Activated T-cell treated with anti-CD3 and anti-CD28 coated beads for 48 hours (primary cell): Measurements from ENCODE around the gene RIMBP2.

ENCODE experiments used
- DNase-seq: peaks from one replicate; pipeline ENCODE4 v3.0.0-alpha.2; 2020; ENCODE audit warnings: low read depth

RIMBP2 gene

DNA sequence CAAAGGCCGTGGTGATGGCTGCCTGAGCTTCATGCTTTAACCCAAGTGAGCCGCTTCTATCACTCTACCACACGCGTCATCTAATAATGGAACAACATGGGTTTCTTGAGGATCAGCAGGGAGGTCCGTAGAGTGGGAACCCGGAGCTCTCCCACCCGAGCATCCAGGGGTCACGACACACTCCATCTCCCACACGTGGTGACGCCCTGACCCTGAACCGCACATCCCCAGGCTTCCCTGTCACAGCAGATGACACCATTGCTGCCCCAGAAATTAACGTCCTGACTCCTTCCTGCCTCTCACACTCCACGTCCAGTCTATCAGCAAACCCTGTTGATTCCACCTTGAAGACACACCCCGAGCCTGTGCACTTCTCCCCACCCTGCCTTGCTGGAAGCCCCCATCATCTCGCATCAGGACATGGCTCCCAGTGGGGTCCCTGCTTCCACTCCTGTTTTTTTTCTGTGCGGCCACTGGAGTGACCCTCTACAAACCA is 215.2 kb downstream of the RIMBP2 start:
- DNase-seq = no peak

- no peak for DNase-seq
These were observed 216.6 kb downstream of the RIMBP2 start for GRCh38 chr12:130499474-130499873.

GRCh38 chr12:130498589-130499385 is 217.3 kb downstream of the RIMBP2 start:
- DNase-seq = no peak

DNA sequence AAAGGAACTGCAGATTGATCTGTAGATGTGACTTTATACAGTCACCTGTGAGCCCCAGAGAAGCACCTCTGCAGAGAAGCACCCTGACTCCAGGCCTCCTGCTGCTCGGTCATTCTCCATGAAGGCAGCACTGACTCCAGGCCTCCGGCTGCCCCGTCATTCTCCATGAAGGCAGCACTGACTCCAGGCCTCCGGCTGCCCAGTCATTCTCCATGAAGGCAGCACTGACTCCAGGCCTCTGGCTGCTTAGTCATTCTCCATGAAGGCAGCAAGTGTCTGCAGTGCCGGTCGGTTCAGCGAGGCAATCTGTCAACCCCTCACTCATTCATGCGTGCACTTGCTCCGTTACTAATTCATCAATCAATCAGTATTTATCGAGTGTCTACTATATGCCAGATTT is 218.1 kb downstream of the RIMBP2 start:
- DNase-seq = no peak

GRCh38 chr12:130497321-130497720 is 218.8 kb downstream of the RIMBP2 start:
- no peak for DNase-seq

GRCh38 chr12:130496516-130497120 is 219.5 kb downstream of the RIMBP2 start:
- DNase-seq = no peak

DNA sequence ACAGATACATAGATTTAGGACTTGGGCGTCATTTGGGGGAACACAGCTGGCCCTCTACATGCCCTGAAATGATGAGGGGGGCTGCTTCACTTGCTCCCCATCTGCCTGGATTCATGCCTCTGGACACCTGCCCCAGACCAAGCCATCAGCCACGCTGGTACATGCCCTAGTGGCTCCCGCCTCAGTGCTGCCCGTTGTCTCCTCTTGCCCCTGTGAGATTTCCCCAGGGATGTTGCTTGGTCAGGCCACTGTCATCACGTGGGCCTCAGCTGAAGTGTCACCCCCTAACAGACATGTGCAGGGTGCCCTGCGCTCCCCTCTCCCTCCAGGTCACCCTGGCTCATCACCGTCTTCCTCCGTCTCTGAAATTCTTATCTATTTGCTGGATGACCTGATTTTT is 220.9 kb downstream of the RIMBP2 start:
- no peak for DNase-seq

DNA sequence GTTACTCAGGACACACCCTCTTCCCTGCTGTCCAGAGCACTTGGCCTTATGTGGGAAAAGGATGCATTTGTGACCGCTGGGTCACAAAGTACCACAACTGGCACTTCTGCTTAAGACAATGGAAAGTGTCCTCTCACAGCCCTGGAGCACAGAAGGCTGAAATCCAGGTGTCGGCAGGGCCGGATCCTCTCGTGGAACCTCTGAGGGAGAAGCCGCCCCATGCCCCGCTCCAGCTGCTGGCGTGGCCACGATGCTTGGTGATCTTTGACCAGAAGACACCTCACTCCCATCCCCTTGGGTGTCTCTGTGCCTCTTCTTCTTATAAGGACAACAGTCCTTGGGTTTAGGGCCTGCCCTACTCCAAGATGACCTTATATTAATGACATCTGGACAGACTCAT is 221.4 kb downstream of the RIMBP2 start:
- no peak for DNase-seq

DNA sequence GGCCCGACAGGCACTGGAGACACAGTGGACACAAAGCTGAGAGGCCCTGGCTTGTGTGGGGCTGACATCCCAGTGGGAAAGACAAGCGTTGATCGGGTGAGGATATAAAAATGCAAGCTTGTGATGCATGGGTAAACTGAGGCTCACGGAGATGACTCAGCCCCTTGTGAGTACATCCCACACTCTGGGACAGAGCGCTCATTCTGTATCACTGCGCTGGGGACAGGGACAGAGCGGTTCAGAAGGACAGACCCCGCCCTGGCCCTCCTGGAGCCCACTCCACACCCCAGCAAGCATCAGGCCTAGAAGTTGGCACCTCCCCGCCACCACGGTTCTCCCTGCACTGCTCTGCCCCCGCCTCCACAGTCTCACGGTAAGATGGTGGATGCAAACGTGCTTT is 222.1 kb downstream of the RIMBP2 start:
- DNase-seq = no peak

- DNase-seq = no peak
These were observed 224.4 kb downstream of the RIMBP2 start for GRCh38 chr12:130491421-130492357.

GRCh38 chr12:130490674-130491073 is 225.4 kb downstream of the RIMBP2 start:
- no peak for DNase-seq

- DNase-seq = no peak
These were observed 226.8 kb downstream of the RIMBP2 start for GRCh38 chr12:130489293-130489692.

- no peak for DNase-seq
These were observed 227.8 kb downstream of the RIMBP2 start for GRCh38 chr12:130488358-130488710.

GRCh38 chr12:130487636-130488357 is 228.3 kb downstream of the RIMBP2 start:
- no peak for DNase-seq

GRCh38 chr12:130486891-130487416 is 229.1 kb downstream of the RIMBP2 start:
- DNase-seq = no peak

- no peak for DNase-seq
These were observed 230.0 kb downstream of the RIMBP2 start for GRCh38 chr12:130486146-130486435.

- DNase-seq = no peak
These were observed 230.6 kb downstream of the RIMBP2 start for GRCh38 chr12:130485291-130486145.

- no peak for DNase-seq
These were observed 231.9 kb downstream of the RIMBP2 start for GRCh38 chr12:130484221-130484620.

DNA sequence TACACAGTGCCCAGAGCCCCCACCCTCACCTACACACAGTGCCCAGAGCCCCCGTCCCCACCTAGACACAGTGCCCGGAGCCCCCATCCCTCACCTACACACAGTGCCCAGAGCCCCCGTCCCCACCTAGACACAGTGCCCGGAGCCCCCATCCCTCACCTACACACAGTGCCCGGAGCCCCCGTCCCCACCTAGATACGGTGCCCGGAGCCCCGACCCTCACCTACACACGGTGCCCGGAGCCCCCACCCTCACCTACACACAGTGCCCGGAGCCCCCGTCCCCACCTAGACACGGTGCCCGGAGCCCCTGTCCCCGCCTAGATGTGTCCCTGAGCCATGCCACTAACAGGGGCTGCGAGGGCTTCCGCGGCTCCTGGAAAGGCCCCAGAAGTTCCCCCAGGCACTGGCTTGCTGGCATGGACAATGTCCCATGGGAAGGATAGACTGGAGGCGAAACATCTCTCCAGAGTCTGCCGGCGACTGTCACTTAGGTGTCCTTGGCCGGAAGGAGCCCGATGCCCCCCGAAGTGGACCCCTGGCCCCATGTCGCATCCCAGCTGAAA is 232.4 kb downstream of the RIMBP2 start:
- DNase-seq = no peak

GRCh38 chr12:130482448-130482847 is 233.7 kb downstream of the RIMBP2 start:
- DNase-seq = no peak
